Activated T-cell treated with anti-CD3 and anti-CD28 coated beads for 4 hours (primary cell): ENCODE measurements around the gene GLB1L3.

Experiments used
- DNase-seq: peaks from one replicate; pipeline ENCODE4 v3.0.0-alpha.2; 2020

Gene GLB1L3

GRCh38 chr11:134365011-134365925, 89.1 kb downstream of the GLB1L3 start:
- no peak for DNase-seq

GRCh38 chr11:134366254-134366653, 90.1 kb downstream of the GLB1L3 start:
- no peak for DNase-seq

DNA sequence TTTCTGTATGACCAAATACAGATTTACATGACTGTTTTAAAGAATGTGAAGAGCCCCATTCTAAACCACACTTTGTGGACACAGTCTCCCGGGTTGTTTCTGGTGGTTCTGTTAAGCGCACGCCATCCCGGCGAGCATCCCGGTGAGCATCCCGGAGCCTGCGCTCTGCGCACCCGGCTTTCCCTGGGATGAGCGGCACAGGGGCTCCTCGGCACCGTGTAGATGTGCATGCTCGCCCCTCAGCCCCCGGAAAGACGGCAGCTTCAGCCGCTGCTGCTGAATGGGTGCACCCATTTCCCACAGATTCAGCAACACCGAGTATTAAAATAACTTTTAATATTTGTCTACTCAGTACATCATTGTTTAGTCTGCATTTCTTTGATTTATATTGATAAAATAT, 91.6 kb downstream of the GLB1L3 start:
- no peak for DNase-seq
